ENCODE measurements around the gene BANK1. TPM values are rescaled to one million over a fixed set of nuclear protein-coding genes. Genes with fewer than 3 reads are reported as not detected.

Gene BANK1
- total RNA-seq, 1 donor from 2014 or later: not detected

GRCh38 chr4:101787701-101788316 lies 2.7 kb upstream of the BANK1 start:
- Mint-ChIP-seq H3K36me3 (ENCODE audit: low read depth) (peaks cover 5% of the 10 kb centered on the region), H3K4me1 (ENCODE audit: low read depth) (peaks cover 28% of the 10 kb centered on the region), H3K27ac (no peak overlapping the region), H3K9me3 (peaks cover 7% of the 10 kb centered on the region), H3K4me3 (no peak overlapping the region), H3K27me3 (ENCODE audit: insufficient read depth) (peaks cover 38% of the 10 kb centered on the region)
- no peak for DNase-seq (ENCODE audit: low spot score)
- intact Hi-C loops (cut with micrococcal nuclease): no loop called here

- no peak for DNase-seq (ENCODE audit: low spot score)
- H3K36me3 Mint-ChIP-seq (ENCODE audit: low read depth): peaks cover 2% of the 10 kb centered on the region
- H3K4me1 Mint-ChIP-seq (ENCODE audit: low read depth): peaks cover 12% of the 10 kb centered on the region
- peaks cover 7% of the 10 kb centered on the region for H3K9me3 Mint-ChIP-seq
- H3K27me3 Mint-ChIP-seq (ENCODE audit: insufficient read depth): peaks cover 58% of the 10 kb centered on the region
- H3K27ac Mint-ChIP-seq: no peak overlapping the region
- intact Hi-C loops (cut with micrococcal nuclease): no loop called here
- peak overlapping the region; percentile 25 for H3K4me3 Mint-ChIP-seq
Observed at GRCh38 chr4:101791182-101791558, 640 bp downstream of the BANK1 start.

GRCh38 chr4:101792056-101792590 lies 1.6 kb downstream of the BANK1 start:
- H3K27ac Mint-ChIP-seq: no peak overlapping the region
- DNase-seq (ENCODE audit: low spot score): no peak
- H3K36me3 Mint-ChIP-seq (ENCODE audit: low read depth): peaks cover 1% of the 10 kb centered on the region
- H3K9me3 Mint-ChIP-seq: peaks cover 5% of the 10 kb centered on the region
- peaks cover 61% of the 10 kb centered on the region for H3K27me3 Mint-ChIP-seq (ENCODE audit: insufficient read depth)
- H3K4me1 Mint-ChIP-seq (ENCODE audit: low read depth): peaks cover 12% of the 10 kb centered on the region
- intact Hi-C loops (cut with micrococcal nuclease): no loop called here
- no peak overlapping the region for H3K4me3 Mint-ChIP-seq

- Mint-ChIP-seq H3K36me3 (ENCODE audit: low read depth) (no peaks in the 10 kb centered on the region), H3K27me3 (ENCODE audit: insufficient read depth) (peaks cover 57% of the 10 kb centered on the region), H3K27ac (no peak overlapping the region), H3K4me1 (ENCODE audit: low read depth) (peaks cover 12% of the 10 kb centered on the region), H3K4me3 (no peak overlapping the region), H3K9me3 (no peaks in the 10 kb centered on the region)
- intact Hi-C loops (cut with micrococcal nuclease): no loop called here
- DNase-seq (ENCODE audit: low spot score): no peak
Observed at GRCh38 chr4:101793397-101793796, 2.9 kb downstream of the BANK1 start.

- Mint-ChIP-seq H3K4me3 (no peak overlapping the region), H3K36me3 (ENCODE audit: low read depth) (no peaks in the 10 kb centered on the region), H3K4me1 (ENCODE audit: low read depth) (peaks cover 12% of the 10 kb centered on the region), H3K27ac (no peak overlapping the region), H3K27me3 (ENCODE audit: insufficient read depth) (peaks cover 56% of the 10 kb centered on the region), H3K9me3 (no peaks in the 10 kb centered on the region)
- intact Hi-C loops (cut with micrococcal nuclease): no loop called here
- no peak for DNase-seq (ENCODE audit: low spot score)
Observed at GRCh38 chr4:101794806-101795205, 4.3 kb downstream of the BANK1 start.

- no peak for DNase-seq (ENCODE audit: low spot score)
- intact Hi-C loops (cut with micrococcal nuclease): no loop called here
- peaks cover 6% of the 10 kb centered on the region for H3K4me1 Mint-ChIP-seq (ENCODE audit: low read depth)
- H3K36me3 Mint-ChIP-seq (ENCODE audit: low read depth): no peaks in the 10 kb centered on the region
- no peak overlapping the region for H3K27ac Mint-ChIP-seq
- H3K27me3 Mint-ChIP-seq (ENCODE audit: insufficient read depth): peaks cover 50% of the 10 kb centered on the region
- H3K4me3 Mint-ChIP-seq: no peak overlapping the region
- no peaks in the 10 kb centered on the region for H3K9me3 Mint-ChIP-seq
Observed at GRCh38 chr4:101795704-101796103, 5.2 kb downstream of the BANK1 start.

- no peak overlapping the region for H3K4me3 Mint-ChIP-seq
- H3K27ac Mint-ChIP-seq: no peak overlapping the region
- peaks cover 9% of the 10 kb centered on the region for H3K4me1 Mint-ChIP-seq (ENCODE audit: low read depth)
- H3K9me3 Mint-ChIP-seq: no peaks in the 10 kb centered on the region
- no peaks in the 10 kb centered on the region for H3K36me3 Mint-ChIP-seq (ENCODE audit: low read depth)
- intact Hi-C loops (cut with micrococcal nuclease): no loop called here
- DNase-seq (ENCODE audit: low spot score): no peak
- H3K27me3 Mint-ChIP-seq (ENCODE audit: insufficient read depth): peaks cover 13% of the 10 kb centered on the region
Observed at GRCh38 chr4:101801958-101802357, 11.4 kb downstream of the BANK1 start.

GRCh38 chr4:101806914-101807313 lies 16.4 kb downstream of the BANK1 start:
- H3K9me3 Mint-ChIP-seq: no peaks in the 10 kb centered on the region
- no peaks in the 10 kb centered on the region for H3K36me3 Mint-ChIP-seq (ENCODE audit: low read depth)
- H3K4me1 Mint-ChIP-seq (ENCODE audit: low read depth): peaks cover 7% of the 10 kb centered on the region
- peaks cover 14% of the 10 kb centered on the region for H3K27me3 Mint-ChIP-seq (ENCODE audit: insufficient read depth)
- DNase-seq (ENCODE audit: low spot score): no peak
- intact Hi-C loops (cut with micrococcal nuclease): no loop called here
- no peak overlapping the region for H3K4me3 Mint-ChIP-seq
- no peak overlapping the region for H3K27ac Mint-ChIP-seq

GRCh38 chr4:101807351-101807750 lies 16.8 kb downstream of the BANK1 start:
- H3K27ac Mint-ChIP-seq: no peak overlapping the region
- peaks cover 14% of the 10 kb centered on the region for H3K27me3 Mint-ChIP-seq (ENCODE audit: insufficient read depth)
- H3K36me3 Mint-ChIP-seq (ENCODE audit: low read depth): no peaks in the 10 kb centered on the region
- DNase-seq (ENCODE audit: low spot score): no peak
- no peaks in the 10 kb centered on the region for H3K9me3 Mint-ChIP-seq
- no peak overlapping the region for H3K4me3 Mint-ChIP-seq
- intact Hi-C loops (cut with micrococcal nuclease): no loop called here
- peaks cover 3% of the 10 kb centered on the region for H3K4me1 Mint-ChIP-seq (ENCODE audit: low read depth)

- Mint-ChIP-seq H3K27ac (no peak overlapping the region), H3K9me3 (no peaks in the 10 kb centered on the region), H3K36me3 (ENCODE audit: low read depth) (no peaks in the 10 kb centered on the region), H3K4me1 (ENCODE audit: low read depth) (no peaks in the 10 kb centered on the region), H3K4me3 (no peak overlapping the region), H3K27me3 (ENCODE audit: insufficient read depth) (peaks cover 16% of the 10 kb centered on the region)
- no peak for DNase-seq (ENCODE audit: low spot score)
- intact Hi-C loops (cut with micrococcal nuclease): no loop called here
Observed at GRCh38 chr4:101813604-101814003, 23.1 kb downstream of the BANK1 start.

- DNase-seq (ENCODE audit: low spot score): no peak
- no peaks in the 10 kb centered on the region for H3K36me3 Mint-ChIP-seq (ENCODE audit: low read depth)
- intact Hi-C loops (cut with micrococcal nuclease): no loop called here
- no peak overlapping the region for H3K27ac Mint-ChIP-seq
- H3K4me1 Mint-ChIP-seq (ENCODE audit: low read depth): no peaks in the 10 kb centered on the region
- peaks cover 8% of the 10 kb centered on the region for H3K27me3 Mint-ChIP-seq (ENCODE audit: insufficient read depth)
- H3K4me3 Mint-ChIP-seq: no peak overlapping the region
- peaks cover 13% of the 10 kb centered on the region for H3K9me3 Mint-ChIP-seq
Observed at GRCh38 chr4:101818362-101818761, 27.8 kb downstream of the BANK1 start.

- Mint-ChIP-seq H3K27ac (no peak overlapping the region), H3K27me3 (ENCODE audit: insufficient read depth) (no peaks in the 10 kb centered on the region), H3K36me3 (ENCODE audit: low read depth) (no peaks in the 10 kb centered on the region)
Observed at GRCh38 chr4:101823864-101824263, 33.3 kb downstream of the BANK1 start.

GRCh38 chr4:101824500-101824899 lies 34.0 kb downstream of the BANK1 start:
- peaks cover 13% of the 10 kb centered on the region for H3K9me3 Mint-ChIP-seq
- no peaks in the 10 kb centered on the region for H3K36me3 Mint-ChIP-seq (ENCODE audit: low read depth)
- no peaks in the 10 kb centered on the region for H3K27me3 Mint-ChIP-seq (ENCODE audit: insufficient read depth)
- no peak for DNase-seq (ENCODE audit: low spot score)
- H3K27ac Mint-ChIP-seq: no peak overlapping the region
- no peaks in the 10 kb centered on the region for H3K4me1 Mint-ChIP-seq (ENCODE audit: low read depth)
- no peak overlapping the region for H3K4me3 Mint-ChIP-seq
- intact Hi-C loops (cut with micrococcal nuclease): no loop called here

More at GRCh38 chr4:101823864-101824263, 33.3 kb downstream of the BANK1 start:
- H3K9me3 Mint-ChIP-seq: peaks cover 13% of the 10 kb centered on the region
- no peaks in the 10 kb centered on the region for H3K4me1 Mint-ChIP-seq (ENCODE audit: low read depth)
- no peak overlapping the region for H3K4me3 Mint-ChIP-seq
- intact Hi-C loops (cut with micrococcal nuclease): no loop called here
- no peak for DNase-seq (ENCODE audit: low spot score)

- H3K4me3 Mint-ChIP-seq: no peak overlapping the region
- DNase-seq (ENCODE audit: low spot score): no peak
- H3K36me3 Mint-ChIP-seq (ENCODE audit: low read depth): no peaks in the 10 kb centered on the region
- no peaks in the 10 kb centered on the region for H3K4me1 Mint-ChIP-seq (ENCODE audit: low read depth)
- no peak overlapping the region for H3K27ac Mint-ChIP-seq
- intact Hi-C loops (cut with micrococcal nuclease): no loop called here
- peaks cover 9% of the 10 kb centered on the region for H3K9me3 Mint-ChIP-seq
- H3K27me3 Mint-ChIP-seq (ENCODE audit: insufficient read depth): no peaks in the 10 kb centered on the region
Observed at GRCh38 chr4:101825953-101826352, 35.4 kb downstream of the BANK1 start.
